HS-5 (cell line): Measurements from ENCODE around the gene C11orf24.

Experiments used
- DNase-seq: peaks from one replicate; pipeline ENCODE4 v3.0.0-alpha.2; 2012; ENCODE audit warnings: low read depth

The C11orf24 gene

GRCh38 chr11:68271781-68272608 lies at the start of gene C11orf24:
C11orf24 (minus strand) TSS chr11:68271973; CDS start chr11:68263767, 8,206 bp downstream.
- peak; percentile 69 for DNase-seq

GRCh38 chr11:68317147-68317785 lies 45.5 kb upstream of the C11orf24 start:
- no peak for DNase-seq

GRCh38 chr11:68315171-68315920 lies 43.6 kb upstream of the C11orf24 start:
- no peak for DNase-seq

GRCh38 chr11:68314203-68315170 lies 42.7 kb upstream of the C11orf24 start:
- no peak for DNase-seq

- DNase-seq, result no peak
Observed at GRCh38 chr11:68313574-68314202, 41.9 kb upstream of the C11orf24 start.

- no peak for DNase-seq
Observed at GRCh38 chr11:68312780-68313573, 41.2 kb upstream of the C11orf24 start.

GRCh38 chr11:68312117-68312779 lies 40.5 kb upstream of the C11orf24 start, which contains the start of gene LRP5:
LRP5 (plus strand) TSS chr11:68312591; CDS start chr11:68312715, 124 bp downstream.
- DNase-seq, result no peak

- no peak for DNase-seq
Observed at GRCh38 chr11:68311160-68312116, 39.7 kb upstream of the C11orf24 start.

- no peak for DNase-seq
Observed at GRCh38 chr11:68309621-68310185, 37.9 kb upstream of the C11orf24 start.

- no peak for DNase-seq
Observed at GRCh38 chr11:68308068-68308467, 36.3 kb upstream of the C11orf24 start.

GRCh38 chr11:68306636-68307035 lies 34.9 kb upstream of the C11orf24 start:
- DNase-seq, result no peak

GRCh38 chr11:68303982-68304780 lies 32.4 kb upstream of the C11orf24 start:
- DNase-seq, result no peak

GRCh38 chr11:68303083-68303482 lies 31.3 kb upstream of the C11orf24 start:
- no peak for DNase-seq

- DNase-seq, result no peak
Observed at GRCh38 chr11:68302670-68303069, 30.9 kb upstream of the C11orf24 start.

GRCh38 chr11:68302256-68302655 lies 30.5 kb upstream of the C11orf24 start:
- no peak for DNase-seq

GRCh38 chr11:68300076-68300830 lies 28.5 kb upstream of the C11orf24 start:
- no peak for DNase-seq
